Mucosa of stomach (tissue), 1 donor: ENCODE data around the gene EMP1.

Experiments used
- H3K27me3 ChIP-seq: one replicate; pipeline ENCODE4 v1.7.0; 2013; ENCODE audit warnings: mild to moderate bottlenecking, low read length; ENCODE audit not compliant: control insufficient read depth, insufficient read depth
- H3K36me3 ChIP-seq: one replicate; pipeline ENCODE4 v1.7.0; 2013; ENCODE audit warnings: low read length; ENCODE audit not compliant: control insufficient read depth, insufficient read depth
- H3K4me1 ChIP-seq: one replicate; pipeline ENCODE4 v1.7.0; 2013; ENCODE audit warnings: mild to moderate bottlenecking, low read length; ENCODE audit not compliant: control insufficient read depth, insufficient read depth
- H3K4me3 ChIP-seq: one replicate; pipeline ENCODE4 v1.7.0; 2013; ENCODE audit warnings: low read length
- H3K9ac ChIP-seq: one replicate; pipeline ENCODE4 v1.7.0; 2013; ENCODE audit warnings: mild to moderate bottlenecking, low read length, moderate library complexity
- H3K9me3 ChIP-seq: one replicate; pipeline ENCODE4 v1.7.0; 2013; ENCODE audit warnings: mild to moderate bottlenecking, low read length, moderate library complexity; ENCODE audit not compliant: control insufficient read depth
- donor health status: Pancreatic carcinoma.

Gene EMP1

DNA sequence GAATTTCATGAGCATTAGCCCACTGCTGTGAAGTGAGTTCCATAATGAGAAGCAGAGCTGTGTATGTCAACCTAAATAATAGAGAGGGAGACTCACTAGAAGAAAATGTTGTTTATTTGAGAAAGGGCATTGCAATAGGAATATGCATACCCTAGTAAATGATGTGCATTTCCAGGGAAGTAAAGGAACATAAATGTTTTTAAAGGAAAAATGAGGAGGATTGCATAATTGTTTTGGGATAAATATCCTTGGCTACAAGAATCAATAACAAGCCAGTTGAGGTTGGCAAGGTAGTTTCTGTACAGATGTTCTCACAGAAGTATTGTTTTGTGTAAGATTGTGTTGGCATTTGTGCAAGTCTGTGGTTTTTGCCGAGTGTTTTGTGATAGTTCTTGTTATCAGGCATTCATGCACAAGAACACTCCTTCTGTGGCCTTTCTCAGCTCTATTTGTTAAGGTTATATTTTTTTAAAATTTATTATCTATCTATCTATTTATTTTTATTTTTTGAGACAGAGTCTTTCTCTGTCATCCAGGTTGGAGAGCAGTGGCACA is 47.1 kb downstream of the EMP1 start:
- Histone ChIP-seq H3K4me3 (no peak overlapping the region), H3K9ac (no peak overlapping the region)

DNA sequence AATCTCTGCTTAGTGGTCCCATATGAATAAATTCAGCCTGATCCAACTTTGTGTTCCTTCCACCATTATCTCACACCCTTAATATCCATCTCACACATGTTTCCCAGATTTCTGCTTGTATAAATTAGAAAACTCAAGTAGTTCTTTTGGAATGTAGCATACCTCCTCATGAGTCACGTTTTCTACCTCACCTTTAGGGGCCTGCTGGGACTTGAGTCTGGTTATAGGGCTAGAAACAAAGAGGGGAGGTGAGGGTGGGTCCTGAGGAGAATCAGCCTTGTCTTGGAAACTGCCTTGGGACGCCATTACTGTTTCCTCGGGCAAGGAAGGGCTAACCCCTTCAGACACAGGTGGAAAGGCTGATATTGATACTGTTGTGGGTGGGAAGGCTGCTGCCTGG is 51.1 kb downstream of the EMP1 start:
- peaks cover 32% of the 10 kb centered on the region for H3K4me1 ChIP-seq
- H3K36me3 ChIP-seq, result no peaks in the 10 kb centered on the region
- no peaks in the 10 kb centered on the region for H3K27me3 ChIP-seq
- no peak overlapping the region for H3K9ac ChIP-seq
- H3K4me3 ChIP-seq, result no peak overlapping the region
- no peaks in the 10 kb centered on the region for H3K9me3 ChIP-seq

More for the DNA sequence above, 47.1 kb downstream of the EMP1 start:
- H3K36me3 ChIP-seq, result no peaks in the 10 kb centered on the region
- peaks cover 20% of the 10 kb centered on the region for H3K4me1 ChIP-seq
- no peaks in the 10 kb centered on the region for H3K27me3 ChIP-seq
- H3K9me3 ChIP-seq, result no peaks in the 10 kb centered on the region

DNA sequence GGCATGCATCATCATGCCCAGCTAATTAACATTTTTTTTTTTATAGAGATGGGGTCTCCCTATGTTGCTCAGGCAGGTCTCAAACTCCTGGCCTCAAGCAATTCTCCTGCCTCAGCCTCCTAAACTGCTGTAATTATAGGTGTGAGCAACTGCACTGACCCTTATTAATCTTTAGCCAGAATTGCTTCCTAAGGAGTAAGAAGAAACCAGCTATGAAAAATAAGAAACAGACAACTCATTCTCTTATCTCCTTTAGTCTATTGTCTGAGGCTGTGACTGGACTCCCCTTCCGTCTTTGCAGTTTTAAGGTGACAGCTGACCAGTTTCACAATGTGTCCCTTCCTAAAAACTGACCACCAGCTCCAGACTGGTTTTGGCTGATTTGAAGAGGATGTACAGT is 52.4 kb downstream of the EMP1 start:
- Histone ChIP-seq H3K36me3 (no peaks in the 10 kb centered on the region), H3K9me3 (no peaks in the 10 kb centered on the region), H3K4me3 (no peak overlapping the region), H3K4me1 (peaks cover 23% of the 10 kb centered on the region), H3K27me3 (no peaks in the 10 kb centered on the region), H3K9ac (no peak overlapping the region)

DNA sequence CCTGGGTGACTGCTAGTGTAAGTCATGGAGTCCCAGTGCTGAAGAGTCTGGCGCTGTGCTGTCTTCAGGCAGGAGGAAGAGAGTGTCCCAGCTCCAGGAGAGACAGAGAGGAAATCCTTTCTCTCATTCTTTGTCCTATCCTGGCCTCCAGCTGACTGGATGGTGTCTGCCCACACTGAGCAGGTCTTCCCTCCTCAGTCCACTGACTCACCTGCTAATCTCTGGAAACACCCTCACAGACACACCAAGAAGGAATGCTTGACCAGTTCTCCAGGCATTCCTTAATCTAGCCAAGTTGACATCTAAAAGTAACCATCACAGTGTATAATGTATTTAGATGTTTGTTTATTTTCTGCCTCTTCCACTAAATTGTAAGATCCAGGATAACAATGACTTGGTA is 53.9 kb downstream of the EMP1 start:
- peaks cover 17% of the 10 kb centered on the region for H3K4me1 ChIP-seq

DNA sequence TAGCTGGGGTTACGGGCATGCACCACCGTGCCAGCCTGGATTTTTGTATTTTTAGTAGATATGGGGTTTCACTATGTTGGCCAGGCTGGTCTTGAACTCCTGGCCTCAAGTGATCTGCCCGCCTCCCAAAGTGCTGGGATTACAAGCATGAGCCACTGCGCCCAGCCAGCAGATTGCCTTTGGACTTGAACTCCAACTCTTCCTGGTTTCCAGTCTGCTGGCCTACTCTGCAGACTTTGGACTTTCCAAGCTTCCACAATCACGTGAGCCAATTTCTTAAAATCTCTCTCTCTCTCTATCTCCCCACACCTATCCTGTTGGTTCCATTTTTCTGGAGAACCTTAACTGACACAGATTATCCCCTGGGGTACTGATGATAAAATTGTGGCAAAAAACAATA is 55.0 kb downstream of the EMP1 start:
- H3K4me1 ChIP-seq, result peaks cover 28% of the 10 kb centered on the region
- H3K4me3 ChIP-seq, result no peak overlapping the region
- H3K27me3 ChIP-seq, result no peaks in the 10 kb centered on the region
- no peaks in the 10 kb centered on the region for H3K36me3 ChIP-seq
- H3K9me3 ChIP-seq, result no peaks in the 10 kb centered on the region
- H3K9ac ChIP-seq, result no peak overlapping the region

More for the DNA sequence above, 53.9 kb downstream of the EMP1 start:
- no peak overlapping the region for H3K4me3 ChIP-seq
- no peaks in the 10 kb centered on the region for H3K27me3 ChIP-seq
- H3K9ac ChIP-seq, result no peak overlapping the region
- no peaks in the 10 kb centered on the region for H3K36me3 ChIP-seq
- no peaks in the 10 kb centered on the region for H3K9me3 ChIP-seq

DNA sequence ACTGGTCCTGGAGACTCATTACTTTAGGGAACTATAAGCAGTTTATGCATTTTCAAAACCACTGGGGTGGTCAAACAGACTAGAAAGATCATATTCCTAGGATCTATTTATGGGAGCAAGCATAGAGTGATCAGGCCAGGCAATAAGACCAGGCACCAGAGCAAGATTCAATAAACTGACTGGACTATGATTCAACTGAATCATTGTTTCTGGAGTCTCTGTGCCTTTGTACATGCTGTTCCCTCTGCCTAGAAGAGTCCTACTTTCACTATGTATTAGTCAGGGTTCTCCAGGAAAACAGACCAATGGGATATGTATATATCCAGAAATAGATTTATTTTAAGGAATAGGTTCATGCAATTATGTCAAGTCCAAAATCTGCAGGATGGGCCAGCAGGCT is 55.5 kb downstream of the EMP1 start:
- no peaks in the 10 kb centered on the region for H3K36me3 ChIP-seq

DNA sequence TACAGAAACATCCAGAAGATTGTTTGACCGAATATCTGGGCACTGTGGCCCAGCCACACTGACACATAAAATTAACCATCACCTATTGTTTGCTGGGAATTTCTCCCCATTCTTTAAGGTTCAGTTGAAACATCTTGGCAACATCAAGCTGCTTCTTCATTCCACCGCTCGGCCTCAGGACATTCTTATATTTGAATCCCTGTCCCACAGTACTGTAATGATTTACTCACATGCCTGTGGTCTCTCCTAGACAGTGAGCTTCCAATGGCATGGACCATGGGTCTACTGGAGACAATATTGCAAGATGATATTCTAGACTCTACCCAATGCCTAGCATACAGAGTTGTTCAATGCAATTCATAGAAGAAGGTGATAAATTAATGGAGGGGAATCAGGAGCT is 56.1 kb downstream of the EMP1 start:
- no peaks in the 10 kb centered on the region for H3K27me3 ChIP-seq
- H3K4me3 ChIP-seq, result no peak overlapping the region
- no peaks in the 10 kb centered on the region for H3K9me3 ChIP-seq
- H3K36me3 ChIP-seq, result no peaks in the 10 kb centered on the region
- peaks cover 28% of the 10 kb centered on the region for H3K4me1 ChIP-seq
- no peak overlapping the region for H3K9ac ChIP-seq

More for the DNA sequence above, 55.5 kb downstream of the EMP1 start:
- peaks cover 28% of the 10 kb centered on the region for H3K4me1 ChIP-seq
- no peaks in the 10 kb centered on the region for H3K9me3 ChIP-seq
- no peak overlapping the region for H3K4me3 ChIP-seq
- H3K9ac ChIP-seq, result no peak overlapping the region
- H3K27me3 ChIP-seq, result no peaks in the 10 kb centered on the region

DNA sequence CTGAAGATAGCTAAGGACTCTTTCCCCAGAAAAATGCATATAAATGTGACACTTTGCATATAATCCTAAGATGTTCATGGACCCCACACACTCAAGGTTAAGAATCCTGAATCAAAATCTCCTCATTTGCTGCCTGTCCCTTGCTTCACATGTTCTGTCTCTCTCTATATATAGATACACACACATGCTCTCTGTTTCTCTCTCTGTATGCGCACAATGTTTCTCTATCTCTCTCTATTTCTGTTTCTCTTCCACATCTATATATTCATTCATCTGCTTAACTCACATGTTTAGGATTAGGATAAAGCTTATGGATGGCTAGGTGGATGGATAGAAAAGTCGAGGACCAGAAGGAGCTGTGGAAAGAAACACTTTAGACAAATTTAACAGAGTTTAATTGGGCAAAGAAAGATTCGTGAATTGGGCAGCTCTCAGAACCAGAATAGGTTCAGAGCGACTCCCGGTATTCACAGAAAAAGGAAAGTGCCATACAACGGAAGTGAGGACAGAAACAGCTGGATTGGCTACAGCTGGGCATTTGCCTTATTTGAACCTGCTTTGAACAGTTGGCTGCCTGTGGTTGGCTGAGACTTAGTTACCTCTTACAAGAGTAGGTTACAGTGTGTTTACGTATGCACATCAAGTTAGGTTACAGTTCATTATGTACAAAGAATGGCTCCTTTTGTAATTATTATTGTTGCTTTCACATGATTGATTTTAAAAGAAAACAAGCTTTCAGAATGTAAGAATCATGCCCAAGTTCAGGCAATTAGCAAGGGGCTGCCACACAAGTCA is 57.6 kb downstream of the EMP1 start:
- H3K27me3 ChIP-seq, result no peaks in the 10 kb centered on the region
- H3K9ac ChIP-seq, result no peak overlapping the region
- no peaks in the 10 kb centered on the region for H3K9me3 ChIP-seq
- H3K4me3 ChIP-seq, result no peak overlapping the region
- no peaks in the 10 kb centered on the region for H3K36me3 ChIP-seq
- H3K4me1 ChIP-seq, result peaks cover 32% of the 10 kb centered on the region

DNA sequence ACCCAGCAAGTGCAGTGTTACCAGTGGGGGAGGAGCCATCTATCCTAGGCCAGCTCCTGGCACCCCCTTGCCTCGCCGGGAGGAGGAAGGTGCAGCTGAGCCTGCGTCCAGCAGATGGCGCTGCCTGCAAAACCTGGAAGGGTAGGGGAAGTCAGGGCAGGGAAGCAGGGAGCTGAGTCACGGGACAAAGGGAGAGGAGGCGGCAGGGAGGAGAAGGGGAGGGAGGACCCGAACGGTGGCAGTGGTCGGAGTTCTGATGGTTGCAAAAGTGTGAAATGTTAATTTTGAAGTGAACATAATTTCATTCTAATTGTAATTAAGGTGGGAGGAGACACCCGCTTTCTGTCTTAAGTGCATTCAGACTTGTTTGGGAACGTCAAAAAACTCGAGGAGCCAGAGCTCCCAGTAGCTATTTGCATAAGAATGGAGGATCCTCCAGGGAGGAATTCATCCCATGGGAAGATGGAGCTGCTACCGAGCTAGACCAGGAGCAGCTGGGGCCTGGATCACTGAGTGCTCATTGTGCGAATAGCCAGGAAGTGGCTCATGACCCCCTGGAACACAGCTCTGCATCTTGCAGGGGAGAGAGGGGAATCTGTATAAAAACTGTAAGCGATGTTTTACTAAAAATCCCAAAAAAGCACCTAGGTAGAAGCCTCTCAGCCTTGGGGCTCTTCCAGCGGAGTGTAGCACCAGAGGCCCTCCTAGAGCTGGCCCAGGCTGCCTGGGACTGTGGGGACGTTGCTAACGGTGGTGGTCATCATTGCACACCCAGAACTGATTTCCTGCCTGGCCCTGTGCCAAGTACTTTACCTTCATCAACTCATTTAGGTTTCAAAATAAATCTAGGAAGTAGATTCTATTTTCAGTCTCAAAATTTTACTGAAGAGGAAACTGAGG is 59.5 kb downstream of the EMP1 start:
- Histone ChIP-seq H3K4me3 (no peak overlapping the region), H3K4me1 (peaks cover 23% of the 10 kb centered on the region), H3K9me3 (no peaks in the 10 kb centered on the region), H3K9ac (no peak overlapping the region), H3K27me3 (no peaks in the 10 kb centered on the region), H3K36me3 (no peaks in the 10 kb centered on the region)

DNA sequence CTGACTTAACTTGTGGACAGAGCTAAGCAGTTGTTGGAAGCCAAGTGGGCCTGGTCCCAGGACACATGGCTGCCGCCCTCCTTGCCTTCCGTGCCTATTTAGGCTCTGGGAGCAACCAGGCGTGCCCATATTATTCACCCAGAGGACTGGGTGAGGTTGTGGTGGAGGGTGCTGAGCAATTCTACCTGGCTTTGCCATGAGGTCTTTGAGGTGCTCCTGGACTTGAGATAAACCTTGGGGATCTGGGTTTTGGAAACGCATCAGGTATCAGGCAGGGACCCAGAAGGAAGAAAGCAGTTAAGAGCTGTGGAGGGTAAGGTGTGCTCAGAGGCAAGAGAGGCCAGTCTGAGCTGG is 60.1 kb downstream of the EMP1 start:
- no peaks in the 10 kb centered on the region for H3K27me3 ChIP-seq

DNA sequence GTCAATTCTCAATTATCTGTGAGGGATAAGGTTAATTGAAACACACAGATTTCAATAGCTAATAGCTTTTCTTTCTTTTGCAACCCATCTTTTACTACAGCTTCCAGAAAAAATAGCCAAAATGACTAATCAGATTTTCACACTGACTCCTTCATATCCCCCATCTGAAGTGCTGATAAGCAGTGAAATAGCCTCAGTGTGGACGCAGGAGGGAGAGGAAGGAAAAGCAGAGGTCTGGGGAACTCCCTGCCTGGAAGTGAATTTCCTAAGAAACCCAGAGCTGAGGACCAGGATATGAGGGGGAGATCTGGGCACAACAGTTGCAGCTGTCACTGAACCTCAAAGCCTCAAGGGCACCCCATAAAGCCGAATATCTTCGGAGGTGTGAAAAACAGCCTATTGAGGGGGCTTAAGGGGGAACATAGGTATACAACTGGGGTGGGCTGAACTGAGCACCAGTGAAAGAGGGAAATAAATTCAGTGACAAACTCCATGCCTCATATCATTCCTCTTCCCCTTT is 60.9 kb downstream of the EMP1 start:
- H3K27me3 ChIP-seq, result no peaks in the 10 kb centered on the region
- peaks cover 16% of the 10 kb centered on the region for H3K4me1 ChIP-seq
- H3K36me3 ChIP-seq, result no peaks in the 10 kb centered on the region
- no peak overlapping the region for H3K4me3 ChIP-seq
- H3K9ac ChIP-seq, result no peak overlapping the region
- no peaks in the 10 kb centered on the region for H3K9me3 ChIP-seq

More for the DNA sequence above, 60.1 kb downstream of the EMP1 start:
- peaks cover 16% of the 10 kb centered on the region for H3K4me1 ChIP-seq
- H3K9ac ChIP-seq, result no peak overlapping the region
- no peaks in the 10 kb centered on the region for H3K9me3 ChIP-seq
- H3K36me3 ChIP-seq, result no peaks in the 10 kb centered on the region
- H3K4me3 ChIP-seq, result no peak overlapping the region

DNA sequence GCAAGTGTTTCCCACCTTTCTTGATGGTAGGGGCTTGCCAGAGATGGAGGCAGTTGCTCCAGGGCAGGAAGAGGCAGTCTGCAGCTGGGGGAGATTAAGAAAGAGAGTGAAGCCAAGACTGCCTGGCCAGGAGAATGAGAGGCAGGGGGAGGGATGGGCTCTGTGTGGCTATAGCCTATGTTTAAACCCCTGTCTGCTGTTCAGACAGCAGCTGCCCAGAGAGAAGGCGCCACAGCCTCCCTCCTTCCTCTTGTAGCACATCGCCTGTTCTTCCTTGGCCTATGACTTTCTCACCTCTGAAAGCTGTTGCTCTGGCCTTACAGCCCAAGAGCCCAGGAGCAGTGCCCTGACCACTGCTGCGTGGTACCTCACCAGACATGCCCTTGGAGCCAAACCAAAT is 61.7 kb downstream of the EMP1 start:
- Histone ChIP-seq H3K36me3 (no peaks in the 10 kb centered on the region), H3K4me1 (peaks cover 16% of the 10 kb centered on the region), H3K4me3 (no peak overlapping the region), H3K9me3 (no peaks in the 10 kb centered on the region), H3K9ac (no peak overlapping the region), H3K27me3 (no peaks in the 10 kb centered on the region)
